HG03103 (cell line): Measurements from ENCODE around the gene KRTAP5-1.

Experiments
- ATAC-seq: cut with Tn5 transposase; IDR thresholded peaks from one replicate; pipeline ENCODE4 v1.9.1; 2021; ENCODE audit warnings: low read depth; ENCODE audit not compliant: unreplicated experiment

KRTAP5-1 gene

GRCh38 chr11:1562469-1563148 is 22.5 kb downstream of the KRTAP5-1 start:
- no peak for ATAC-seq

GRCh38 chr11:1561955-1562354 is 23.1 kb downstream of the KRTAP5-1 start:
- no peak for ATAC-seq

GRCh38 chr11:1561266-1561665 is 23.8 kb downstream of the KRTAP5-1 start:
- ATAC-seq = no peak

GRCh38 chr11:1560649-1561251 is 24.3 kb downstream of the KRTAP5-1 start:
- no peak for ATAC-seq

GRCh38 chr11:1560002-1560648 is 25.0 kb downstream of the KRTAP5-1 start:
- no peak for ATAC-seq

- no peak for ATAC-seq
These were observed 25.8 kb downstream of the KRTAP5-1 start for GRCh38 chr11:1559111-1559951.

- no peak for ATAC-seq
These were observed 26.3 kb downstream of the KRTAP5-1 start for GRCh38 chr11:1558775-1559110.

GRCh38 chr11:1557904-1558774 is 26.9 kb downstream of the KRTAP5-1 start:
- ATAC-seq = no peak

GRCh38 chr11:1557051-1557884 is 27.8 kb downstream of the KRTAP5-1 start:
- ATAC-seq = no peak

- ATAC-seq = no peak
These were observed 28.7 kb downstream of the KRTAP5-1 start for GRCh38 chr11:1556278-1556902.

- no peak for ATAC-seq
These were observed 29.4 kb downstream of the KRTAP5-1 start for GRCh38 chr11:1555713-1556153.

GRCh38 chr11:1554981-1555712 is 29.9 kb downstream of the KRTAP5-1 start:
- no peak for ATAC-seq

GRCh38 chr11:1553808-1554594 is 31.1 kb downstream of the KRTAP5-1 start:
- no peak for ATAC-seq

- no peak for ATAC-seq
These were observed 35.4 kb downstream of the KRTAP5-1 start for GRCh38 chr11:1549338-1550330.

- no peak for ATAC-seq
These were observed 36.6 kb downstream of the KRTAP5-1 start for GRCh38 chr11:1548221-1549070.
